GM19023 (cell line): ENCODE measurements around the gene NHS.

ENCODE experiments used
- ATAC-seq: cut with Tn5 transposase; IDR thresholded peaks from one replicate; pipeline ENCODE4 v1.9.1; 2021; ENCODE audit warnings: mild to moderate bottlenecking, moderate library complexity; ENCODE audit not compliant: unreplicated experiment

Gene NHS

DNA sequence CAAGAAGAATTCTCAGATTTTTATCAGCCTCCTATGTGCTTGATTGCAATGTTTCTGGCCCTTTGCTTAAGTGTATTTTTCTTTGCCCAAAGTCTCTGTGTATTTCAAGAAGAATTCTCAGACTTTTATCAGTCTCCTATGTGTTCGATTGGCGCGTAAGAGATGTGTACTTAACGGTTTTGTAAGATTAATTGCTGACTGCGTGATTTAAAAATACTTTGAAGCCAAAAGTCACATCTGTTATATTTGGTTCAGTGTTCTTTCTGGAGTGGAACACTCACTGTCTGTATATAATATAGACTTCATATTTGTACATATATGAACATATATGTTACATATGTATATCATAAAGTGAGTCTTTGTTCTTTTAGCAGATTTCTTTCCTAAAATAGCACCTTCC is 373.7 kb downstream of the NHS start:
- ATAC-seq = no peak

DNA sequence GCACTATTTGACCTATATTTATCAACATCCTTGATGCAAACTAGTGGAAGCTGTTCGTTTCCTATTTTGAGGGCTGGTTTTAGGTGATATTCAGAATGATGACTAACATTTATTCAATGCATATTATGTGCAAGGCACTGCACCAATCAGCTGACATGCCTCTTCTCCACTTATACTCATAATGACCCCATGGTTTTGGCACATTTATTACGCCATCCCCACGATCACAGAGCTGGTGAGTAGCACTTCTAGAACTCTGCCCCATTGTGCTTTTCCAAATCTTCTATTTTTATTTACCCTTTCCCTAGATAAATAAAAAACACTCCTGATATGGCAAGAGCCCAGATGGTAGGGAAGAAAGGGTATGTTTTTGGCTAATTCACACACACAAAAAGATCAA is 375.4 kb downstream of the NHS start:
- ATAC-seq = no peak

DNA sequence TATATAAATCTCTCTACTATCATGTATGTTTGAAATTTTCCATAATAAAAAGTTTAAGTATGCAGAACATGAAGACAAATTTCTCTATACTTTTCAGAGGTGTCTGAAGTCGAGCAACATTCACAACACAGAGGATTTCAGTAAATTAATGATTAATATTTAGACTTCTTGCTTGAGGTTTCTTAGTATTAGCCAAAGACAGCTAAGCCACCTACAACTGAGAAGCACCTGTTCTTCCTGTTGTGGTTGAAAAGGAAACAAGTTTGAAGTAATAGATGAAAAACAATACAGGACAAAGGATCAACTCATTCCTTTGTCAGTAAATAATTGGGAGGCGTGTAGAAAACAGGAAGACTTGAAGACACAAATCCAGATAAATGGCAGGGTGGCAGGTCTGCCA is 383.4 kb downstream of the NHS start:
- ATAC-seq = peak; percentile 67

DNA sequence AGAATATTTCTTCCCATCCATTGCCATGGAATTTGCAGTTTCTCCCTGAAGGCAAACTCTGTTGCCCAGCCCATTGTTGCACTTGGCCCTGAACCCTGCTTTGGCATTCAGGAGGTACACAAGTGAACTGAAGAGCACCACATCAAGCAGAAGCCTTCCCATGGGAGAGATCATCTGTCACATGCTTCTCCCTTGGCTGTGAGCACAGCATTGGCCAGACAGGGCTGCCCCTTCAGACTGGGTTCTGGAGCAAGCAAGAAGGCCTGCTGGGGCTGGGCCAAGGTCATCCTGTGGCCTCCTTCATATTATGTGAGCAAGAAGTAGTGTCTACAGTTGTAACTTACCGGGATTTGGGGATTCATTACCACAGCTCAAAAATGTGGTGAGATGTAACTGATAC is 385.0 kb downstream of the NHS start:
- ATAC-seq = no peak

DNA sequence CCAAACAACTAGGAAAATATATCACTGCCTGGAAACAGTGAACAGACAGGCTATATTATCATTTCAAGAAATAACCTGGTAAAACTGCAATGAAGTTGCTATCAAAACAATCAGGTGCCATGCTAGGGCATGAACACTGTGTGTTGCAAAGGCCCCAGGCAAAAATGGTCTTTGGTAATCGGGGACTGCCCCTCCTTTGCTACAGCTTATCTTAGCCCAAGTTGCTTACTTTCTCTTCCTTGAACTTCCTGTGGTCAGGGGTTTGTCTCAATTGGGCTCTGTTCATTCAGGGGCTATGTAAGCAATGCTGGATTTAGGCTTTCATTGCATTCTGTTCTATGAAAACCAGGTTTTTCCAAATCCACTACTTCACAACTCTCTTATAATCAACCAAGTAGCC is 392.7 kb downstream of the NHS start:
- no peak for ATAC-seq

DNA sequence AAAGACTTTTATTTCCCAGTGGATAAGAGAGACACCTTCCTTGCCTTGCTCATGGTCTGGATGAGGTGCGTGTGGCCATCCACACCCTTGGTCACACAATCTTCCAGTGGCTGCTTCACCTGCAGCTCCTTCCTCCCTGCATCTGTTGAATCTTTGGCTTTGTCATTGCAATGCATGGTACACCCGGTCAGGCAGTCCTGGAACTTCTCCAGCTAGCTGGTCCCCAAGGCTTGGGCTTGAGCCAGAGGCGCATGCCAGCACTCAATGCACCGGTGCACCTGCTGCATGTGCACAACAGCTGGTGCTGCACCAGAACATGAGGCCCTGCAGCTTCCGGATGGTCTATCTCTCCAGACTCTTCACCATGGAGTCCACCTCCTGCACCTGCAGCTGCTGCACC is 394.0 kb downstream of the NHS start:
- no peak for ATAC-seq

DNA sequence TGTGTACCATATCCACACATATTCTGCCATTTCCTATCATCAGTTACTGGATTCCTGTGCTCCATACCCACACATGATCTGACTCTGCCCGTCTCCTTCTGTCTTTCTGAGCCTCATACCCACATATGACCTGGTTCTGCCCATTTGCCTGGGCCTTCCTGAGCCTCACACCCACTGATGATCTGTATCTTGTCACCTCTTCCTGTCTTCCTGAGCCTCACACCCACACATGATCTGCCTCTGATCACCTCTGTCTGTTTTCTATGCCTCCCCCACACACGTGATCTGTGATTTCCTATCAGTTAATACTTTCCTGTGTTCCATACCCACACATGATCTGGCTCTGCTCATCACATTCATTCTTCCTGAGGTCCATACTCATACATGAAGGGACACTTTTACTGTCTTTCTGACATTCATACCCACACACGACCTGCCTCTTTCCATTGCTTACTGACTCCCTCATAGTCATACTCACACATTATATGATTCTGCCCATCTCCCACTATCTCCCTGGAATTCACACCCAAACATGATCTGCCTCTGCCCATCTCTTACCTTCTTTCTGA is 394.8 kb downstream of the NHS start:
- no peak for ATAC-seq

DNA sequence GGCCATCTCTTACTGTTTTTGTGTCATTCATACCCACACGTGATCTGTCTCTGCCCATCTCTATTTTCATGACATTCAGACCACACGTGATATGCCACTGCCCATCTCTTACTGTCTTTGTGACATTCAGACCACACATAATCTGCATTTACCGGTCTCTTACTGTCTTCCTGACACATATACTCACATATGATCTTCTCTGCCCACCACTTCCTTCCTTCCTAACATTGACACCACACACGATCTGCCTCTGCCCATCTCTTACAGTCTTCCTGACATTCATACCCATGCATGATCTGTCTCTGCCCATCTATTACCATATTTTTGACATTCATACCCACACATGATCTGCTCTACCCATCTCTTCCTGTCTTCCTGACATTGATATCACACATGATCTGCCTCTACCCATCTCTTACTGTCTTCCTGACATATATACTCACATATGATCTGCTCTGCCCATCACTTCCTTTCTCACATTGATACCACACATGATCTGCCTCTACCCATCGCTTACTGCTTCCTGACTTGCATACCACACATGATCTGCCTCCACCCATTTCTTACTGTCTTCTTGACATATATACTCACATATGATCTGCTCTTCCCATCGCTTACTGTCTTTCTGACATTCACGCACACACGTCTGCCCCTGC is 398.3 kb downstream of the NHS start:
- no peak for ATAC-seq

DNA sequence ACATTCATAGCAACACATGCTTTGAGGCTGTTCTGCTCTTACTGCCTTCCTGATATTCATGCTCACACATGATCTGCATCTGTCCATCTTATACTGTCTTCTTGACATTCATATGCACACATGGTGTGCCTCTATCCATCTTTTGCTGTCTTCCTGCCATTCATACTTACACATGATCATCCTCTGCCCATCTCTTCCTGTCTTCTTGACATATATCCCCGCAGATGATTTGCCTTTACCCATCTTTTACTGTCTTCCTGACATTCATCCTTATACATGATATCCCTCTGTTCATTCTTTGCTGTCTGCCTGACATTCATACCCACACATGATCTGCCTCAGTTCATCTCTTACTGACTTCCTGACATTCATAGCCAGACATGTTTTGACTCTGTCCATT is 399.1 kb downstream of the NHS start:
- ATAC-seq = no peak

DNA sequence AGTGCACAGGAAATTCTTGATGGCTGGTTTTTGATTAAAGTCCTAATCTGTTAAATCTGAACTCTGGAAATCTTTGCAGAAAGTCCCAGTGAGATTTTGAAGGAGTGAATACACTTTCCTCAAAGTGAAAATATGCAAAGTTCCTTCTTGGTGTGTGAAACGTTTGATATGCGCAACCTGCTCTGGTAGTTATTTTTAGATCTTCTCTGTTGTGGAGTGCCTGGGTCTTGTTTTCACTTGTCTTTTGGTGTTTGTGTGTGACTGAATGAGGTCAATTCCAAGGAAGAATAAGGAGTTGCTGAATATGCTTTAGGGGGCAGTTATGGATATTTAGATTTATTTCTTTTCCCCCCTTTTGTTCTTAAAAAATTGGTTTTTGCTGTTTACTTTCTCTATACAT is 404.0 kb downstream of the NHS start:
- no peak for ATAC-seq

DNA sequence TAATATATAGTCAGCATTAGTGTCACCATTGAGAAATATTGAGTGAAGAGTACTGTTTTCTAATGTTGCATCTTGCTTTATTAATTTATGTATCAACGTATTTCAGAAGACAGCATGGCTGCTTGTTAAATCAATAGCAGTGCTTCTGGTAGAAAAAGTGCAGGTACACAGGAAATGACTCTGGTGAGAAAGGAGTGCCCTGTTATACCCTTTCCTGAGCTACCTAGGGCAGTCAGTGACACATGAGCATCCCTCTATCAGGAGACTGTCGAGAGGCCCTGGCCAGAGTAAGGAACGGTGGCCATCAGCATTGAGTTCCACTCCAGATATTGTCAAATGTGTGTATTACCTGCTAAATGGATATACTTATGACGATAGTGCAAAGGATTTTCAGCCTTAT is 404.4 kb downstream of the NHS start:
- no peak for ATAC-seq
